GM10248 (cell line): Measurements from ENCODE around the gene SIDT1.

Experiments used
- CTCF ChIA-PET: fragments of 300-600 bp; sonication (Branson Sonifier 250); formaldehyde crosslinking; extraction: SDS; loops from one replicate; lab custom pipeline; 2021; ENCODE audit warnings: antibody characterized with exemption; lab: Yijun Ruan, JAX
- POLR2A ChIA-PET: fragments of 350-650 bp; sonication (Branson Sonifier 250); formaldehyde crosslinking; extraction: SDS; loops from one replicate; lab custom pipeline; 2020; ENCODE audit warnings: antibody characterized with exemption; lab: Yijun Ruan, JAX
- DNase-seq: peaks from one replicate; pipeline ENCODE4 v3.0.0; 2012; ENCODE audit errors: extremely low spot score
- TF ChIP-seq, protein P1 (sequence below): IDR thresholded peaks from 2 replicates; pipeline ENCODE4 v1.5.1; 2012; ENCODE audit warnings: mild to moderate bottlenecking, low read depth; ENCODE audit errors: extremely low read depth, missing control alignments, control extremely low read depth

The SIDT1 gene

GRCh38 chr3:113654851-113655250 lies 122.5 kb downstream of the SIDT1 start:
- POLR2A ChIA-PET: no interaction called here
- CTCF ChIA-PET: interaction anchor here (1.3 kb wide), 1 partner anchor 13 kb away, joined by 4 read pairs; no protein-coding TSS in a partner anchor
- TF ChIP-seq, protein P1, sequence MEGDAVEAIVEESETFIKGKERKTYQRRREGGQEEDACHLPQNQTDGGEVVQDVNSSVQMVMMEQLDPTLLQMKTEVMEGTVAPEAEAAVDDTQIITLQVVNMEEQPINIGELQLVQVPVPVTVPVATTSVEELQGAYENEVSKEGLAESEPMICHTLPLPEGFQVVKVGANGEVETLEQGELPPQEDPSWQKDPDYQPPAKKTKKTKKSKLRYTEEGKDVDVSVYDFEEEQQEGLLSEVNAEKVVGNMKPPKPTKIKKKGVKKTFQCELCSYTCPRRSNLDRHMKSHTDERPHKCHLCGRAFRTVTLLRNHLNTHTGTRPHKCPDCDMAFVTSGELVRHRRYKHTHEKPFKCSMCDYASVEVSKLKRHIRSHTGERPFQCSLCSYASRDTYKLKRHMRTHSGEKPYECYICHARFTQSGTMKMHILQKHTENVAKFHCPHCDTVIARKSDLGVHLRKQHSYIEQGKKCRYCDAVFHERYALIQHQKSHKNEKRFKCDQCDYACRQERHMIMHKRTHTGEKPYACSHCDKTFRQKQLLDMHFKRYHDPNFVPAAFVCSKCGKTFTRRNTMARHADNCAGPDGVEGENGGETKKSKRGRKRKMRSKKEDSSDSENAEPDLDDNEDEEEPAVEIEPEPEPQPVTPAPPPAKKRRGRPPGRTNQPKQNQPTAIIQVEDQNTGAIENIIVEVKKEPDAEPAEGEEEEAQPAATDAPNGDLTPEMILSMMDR: no peak
- no peak for DNase-seq

DNA sequence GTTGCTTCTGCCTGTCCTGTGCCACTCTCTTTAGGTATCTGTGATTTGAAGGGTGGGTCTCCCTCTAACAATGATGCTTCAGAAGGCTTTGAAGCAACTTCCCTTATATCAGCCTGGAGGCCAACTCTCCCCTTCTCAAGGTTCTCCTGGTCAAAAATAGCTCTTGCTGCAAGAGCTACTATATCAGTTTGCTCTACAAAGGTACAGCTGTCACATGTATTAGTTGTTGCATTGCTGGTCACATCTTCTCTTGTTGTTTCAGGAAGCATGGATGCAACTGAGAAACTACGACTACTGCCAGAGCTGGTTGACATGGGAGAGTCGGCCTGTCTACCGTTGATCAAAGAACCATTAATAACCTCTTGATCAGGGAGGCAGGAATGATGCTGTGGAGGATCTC lies 125.8 kb downstream of the SIDT1 start:
- POLR2A ChIA-PET: interaction anchor here (0.7 kb wide), 1 partner anchor 358 kb away, joined by 4 read pairs; no protein-coding TSS in a partner anchor
- DNase-seq: no peak
- CTCF ChIA-PET: interaction anchor here (1.2 kb wide), 1 partner anchor 14 kb away, joined by 3 read pairs; no protein-coding TSS in a partner anchor
- TF ChIP-seq, protein P1: no peak

GRCh38 chr3:113659101-113659541 lies 126.8 kb downstream of the SIDT1 start:
- CTCF ChIA-PET: interaction anchor here (1.6 kb wide), 1 partner anchor 35 kb away, joined by 4 read pairs; no protein-coding TSS in a partner anchor
- DNase-seq: no peak
- TF ChIP-seq, protein P1: no peak
- POLR2A ChIA-PET: no interaction called here

GRCh38 chr3:113659996-113660395 lies 127.6 kb downstream of the SIDT1 start:
- TF ChIP-seq, protein P1: no peak
- ChIA-PET CTCF (interaction anchor here (1.4 to 1.6 kb wide), 3 partner anchors 9 to 40 kb away, joined by 4 to 5 read pairs (median 4); no protein-coding TSS in a partner anchor), POLR2A (no interaction called here)
- no peak for DNase-seq

DNA sequence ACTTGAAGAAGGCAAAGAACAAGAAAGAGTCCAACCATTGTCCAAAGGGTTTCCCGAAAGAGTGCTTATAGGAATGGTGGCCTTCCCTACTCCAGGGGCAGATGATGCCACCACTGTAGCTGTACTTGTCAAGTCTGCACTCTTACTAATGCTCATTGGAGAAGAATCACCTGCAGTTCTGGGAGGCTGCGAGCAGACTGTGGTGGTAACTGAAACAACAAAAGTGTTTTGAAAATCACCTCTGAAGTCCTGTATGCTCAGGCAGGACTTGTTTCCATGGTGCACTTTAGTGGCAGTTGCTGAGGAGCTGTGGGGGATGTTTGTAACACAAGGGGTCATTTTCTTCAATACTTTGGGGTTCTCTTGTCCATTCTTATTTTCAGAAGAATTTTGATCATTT lies 128.1 kb downstream of the SIDT1 start:
- TF ChIP-seq, protein P1: no peak
- POLR2A ChIA-PET: no interaction called here
- DNase-seq: no peak
- CTCF ChIA-PET: interaction anchor here (0.8 to 1.6 kb wide), 5 partner anchors 9 to 40 kb away, joined by 3 to 6 read pairs (median 4); no protein-coding TSS in a partner anchor

DNA sequence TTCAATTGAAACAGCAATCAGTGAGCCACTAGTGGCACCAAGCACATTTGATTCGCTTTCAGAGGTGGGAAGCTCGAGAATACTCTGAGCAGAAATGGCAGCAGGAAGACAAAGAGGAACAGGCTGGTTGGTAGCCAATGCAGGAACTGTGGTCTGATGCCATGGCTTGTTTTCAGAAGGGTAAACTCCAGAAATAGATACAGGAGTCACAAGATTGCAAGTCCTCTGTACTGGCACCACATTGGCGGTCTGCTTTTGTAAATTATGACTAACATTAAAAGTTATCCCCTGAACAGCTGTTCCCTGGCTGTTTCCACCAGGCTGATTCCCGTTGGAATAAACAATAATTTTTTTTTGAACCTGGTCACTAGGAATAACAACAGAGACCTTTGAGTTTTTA lies 128.5 kb downstream of the SIDT1 start:
- no peak for DNase-seq
- TF ChIP-seq, protein P1: no peak
- ChIA-PET POLR2A (no interaction called here), CTCF (interaction anchor here (0.8 to 1.6 kb wide), 4 partner anchors 9 to 39 kb away, joined by 3 to 6 read pairs (median 4); no protein-coding TSS in a partner anchor)

DNA sequence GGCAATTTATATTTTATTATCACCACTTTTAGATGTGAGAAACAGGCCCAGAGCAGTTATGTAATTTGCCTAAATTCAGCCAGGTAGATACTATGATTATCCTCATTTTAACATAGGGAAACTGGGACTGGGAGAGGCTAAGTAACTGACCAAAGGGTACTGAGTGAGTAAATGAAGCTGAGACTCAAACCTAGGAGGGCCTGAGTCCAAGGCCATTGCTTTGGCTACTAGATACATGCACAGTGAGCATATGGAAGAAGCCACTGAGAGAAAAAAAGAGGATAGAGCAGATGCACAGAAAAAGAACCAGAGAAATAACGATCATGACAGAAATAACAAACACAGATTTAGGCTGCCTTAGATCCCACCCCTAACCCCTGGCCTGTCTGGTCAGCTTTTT lies 130.5 kb downstream of the SIDT1 start:
- TF ChIP-seq, protein P1: no peak
- no peak for DNase-seq
- POLR2A ChIA-PET: no interaction called here
- CTCF ChIA-PET: interaction anchor here (0.8 to 1.3 kb wide), 2 partner anchors 9 to 32 kb away, joined by 3 read pairs; no protein-coding TSS in a partner anchor
